AG04450 (cell line): ENCODE data around the gene TNFRSF11A. TPM values are rescaled to one million over a fixed set of nuclear protein-coding genes. Genes with fewer than 3 reads are reported as not detected.

Experiments used
- CTCF ChIA-PET: fragments of 300-600, 350-600 bp; formaldehyde crosslinking; extraction: SDS; loops from one replicate; lab custom pipeline; 2022; ENCODE audit warnings: antibody characterized with exemption, inconsistent platforms; lab: Charles Lee
- POLR2A ChIA-PET: fragments of 350-600 bp; formaldehyde crosslinking; extraction: SDS; loops from one replicate; lab custom pipeline; 2021; ENCODE audit warnings: antibody characterized with exemption, inconsistent platforms; lab: Yijun Ruan, JAX
- DNase-seq: peaks from one replicate; pipeline ENCODE4 v3.0.0-alpha.2; 2011; ENCODE audit warnings: low read depth, low spot score
- H3K27ac ChIP-seq: one replicate; pipeline ENCODE4 v1.5.1; 2012; ENCODE audit warnings: low read depth, low read length, control low read depth
- H3K27me3 ChIP-seq: one replicate; pipeline ENCODE4 v1.6.0; 2012; ENCODE audit warnings: low read length; ENCODE audit not compliant: control insufficient read depth, insufficient read depth
- H3K4me3 ChIP-seq: 2 replicates; pipeline ENCODE4 v1.5.1; 2011; ENCODE audit warnings: mild to moderate bottlenecking, low read depth, low read length, control low read depth
- H3K9me3 ChIP-seq: 2 replicates; pipeline ENCODE4 v1.5.1; 2012; ENCODE audit warnings: low read length; ENCODE audit not compliant: control insufficient read depth, insufficient read depth
- CTCF ChIP-seq: IDR thresholded peaks from 2 replicates; pipeline ENCODE4 v1.5.1; 2011; ENCODE audit warnings: low read depth, low read length, control low read depth, inconsistent platforms
- polyA plus RNA-seq: library from polyadenylated mRNA; depleted of rRNA; stranded (reverse); fragments of >200 nt; gene quantifications from 2 replicates; pipeline ENCODE4 v1.2.3, GENCODE V29; 2011

The TNFRSF11A gene
- polyA plus RNA-seq, 1 experiment, result not detected

GRCh38 chr18:62374410-62374965 is 49.4 kb downstream of the TNFRSF11A start:
- CTCF ChIA-PET, result interaction anchor here (0.6 kb wide), 1 partner anchor 51 kb away, joined by 3 read pairs; no protein-coding TSS in a partner anchor
- no peak for DNase-seq
- peaks cover 9% of the 10 kb centered on the region for H3K27me3 ChIP-seq
- TF ChIP-seq CTCF, result no peak
- no peaks in the 10 kb centered on the region for H3K9me3 ChIP-seq
- no peak overlapping the region for H3K27ac ChIP-seq
- H3K4me3 ChIP-seq, result no peak overlapping the region
- POLR2A ChIA-PET, result no interaction called here

GRCh38 chr18:62377131-62377807 is 52.2 kb downstream of the TNFRSF11A start:
- H3K27ac ChIP-seq, result no peak overlapping the region
- H3K27me3 ChIP-seq, result peaks cover 7% of the 10 kb centered on the region
- POLR2A ChIA-PET, result no interaction called here
- no peak overlapping the region for H3K4me3 ChIP-seq
- no peak for TF ChIP-seq CTCF
- CTCF ChIA-PET, result no interaction called here
- no peak for DNase-seq
- no peaks in the 10 kb centered on the region for H3K9me3 ChIP-seq

DNA sequence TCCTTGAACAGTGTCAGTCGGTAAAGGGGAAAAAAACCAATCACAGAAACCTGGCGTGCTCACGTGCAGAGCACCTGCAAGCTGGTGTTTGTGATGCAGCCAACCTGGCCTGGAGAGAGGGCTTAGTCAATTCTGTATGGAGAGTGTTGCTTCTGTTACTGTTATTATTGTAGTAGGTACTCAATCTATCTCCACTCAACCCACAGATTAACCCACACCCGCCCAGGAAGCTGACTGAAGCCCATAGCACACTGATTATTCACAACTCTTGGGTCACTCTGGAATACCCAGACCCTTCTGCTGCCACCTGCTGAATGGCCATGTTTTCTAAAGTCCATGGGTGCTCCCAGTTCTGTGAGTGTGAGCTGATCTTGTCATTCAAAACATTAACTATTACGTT is 53.9 kb downstream of the TNFRSF11A start:
- Histone ChIP-seq H3K27ac (no peak overlapping the region), H3K27me3 (peaks cover 2% of the 10 kb centered on the region), H3K9me3 (no peaks in the 10 kb centered on the region), H3K4me3 (no peak overlapping the region)
- ChIA-PET POLR2A (no interaction called here), CTCF (no interaction called here)
- no peak for TF ChIP-seq CTCF
- no peak for DNase-seq

DNA sequence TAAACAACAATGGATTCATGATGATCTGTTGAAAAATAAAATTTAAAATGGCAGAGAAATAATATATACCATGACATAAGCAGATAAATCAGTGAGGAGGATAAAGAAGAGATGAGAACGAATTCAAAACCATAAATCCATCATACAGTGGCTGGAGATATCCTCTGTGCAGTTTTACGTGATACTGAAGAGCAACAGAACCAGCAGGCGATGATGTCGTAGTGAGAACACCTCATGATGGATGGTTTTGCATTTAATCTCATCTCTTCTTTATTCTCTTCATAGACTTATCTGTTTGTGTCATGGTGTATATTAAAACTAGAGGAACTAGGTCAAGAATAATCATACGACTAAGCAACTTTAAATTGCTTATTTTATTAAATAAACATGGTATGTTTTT is 56.3 kb downstream of the TNFRSF11A start:
- Histone ChIP-seq H3K9me3 (no peaks in the 10 kb centered on the region; the same call in 1 of the 2 replicates), H3K4me3 (no peak overlapping the region), H3K27me3 (peaks cover 2% of the 10 kb centered on the region), H3K27ac (no peak overlapping the region)
- no peak for TF ChIP-seq CTCF
- ChIA-PET POLR2A (no interaction called here), CTCF (no interaction called here)
- no peak for DNase-seq

- peaks cover 2% of the 10 kb centered on the region for H3K27me3 ChIP-seq
- no peak for TF ChIP-seq CTCF
- no peak overlapping the region for H3K27ac ChIP-seq
- H3K4me3 ChIP-seq, result no peak overlapping the region
- ChIA-PET CTCF (no interaction called here), POLR2A (no interaction called here)
- no peak for DNase-seq
- H3K9me3 ChIP-seq, result no peaks in the 10 kb centered on the region; the same call in none of the 2 replicates
Observed at GRCh38 chr18:62384068-62384467, 59.0 kb downstream of the TNFRSF11A start.
